Panc1 (cell line): ENCODE results near the gene CEP128. TPM values are rescaled to one million over a fixed set of nuclear protein-coding genes. Genes with fewer than 3 reads are reported as not detected.

ENCODE experiments used
- ATAC-seq: fragments of 200-7000 bp; cut with Tn5 transposase; 2 replicates; pipeline ENCODE4 v1.9.1; 2020; ENCODE audit warnings: mild to moderate bottlenecking, moderate library complexity
- BruUV-seq: library from RNA; stranded (reverse); fragments of 400-500 nt; replicated peaks from 2 replicates; lab custom pipeline; 2021; lab: Mats Ljungman, UMichigan
- CTCF ChIA-PET: fragments of 300-600 bp; sonication (Branson Sonifier 250); formaldehyde crosslinking; loops from one replicate; lab custom pipeline; 2022; ENCODE audit warnings: antibody characterized with exemption; lab: Charles Lee
- POLR2A ChIA-PET: fragments of 300-600 bp; sonication (Branson Sonifier 250); formaldehyde crosslinking; loops from one replicate; lab custom pipeline; 2022; ENCODE audit warnings: antibody characterized with exemption; lab: Charles Lee
- DNase-seq: peaks from one replicate; pipeline ENCODE4 v3.0.0-alpha.2; 2010; ENCODE audit warnings: low read depth, low spot score
- H3K27ac ChIP-seq: 2 replicates; pipeline ENCODE4 v1.5.1; 2011; ENCODE audit warnings: mild to moderate bottlenecking, low read length, inconsistent platforms
- H3K27me3 ChIP-seq: fragments of 200-500 bp; sonication (Bioruptor generic); 2 replicates; pipeline ENCODE4 v1.6.0; 2014; ENCODE audit warnings: low read length, inconsistent platforms; ENCODE audit not compliant: control insufficient read depth, insufficient read depth
- H3K36me3 ChIP-seq: fragments of 200-500 bp; sonication (Bioruptor generic); 2 replicates; pipeline ENCODE4 v1.5.1; 2014; ENCODE audit warnings: inconsistent platforms, mild to moderate bottlenecking, low read length, moderate library complexity; ENCODE audit not compliant: control insufficient read depth, insufficient read depth
- H3K4me1 ChIP-seq: 2 replicates; pipeline ENCODE4 v1.5.1; 2011; ENCODE audit warnings: inconsistent platforms, mild to moderate bottlenecking, low read length, moderate library complexity; ENCODE audit not compliant: control insufficient read depth, insufficient read depth
- H3K4me3 ChIP-seq, 2 experiments: 2 replicates each; pipeline ENCODE4 v1.5.1; 2011 to 2012; ENCODE audit warnings: low read depth in 2 of 2, low read length in 2 of 2, mild to moderate bottlenecking in 2 of 2, inconsistent platforms in 1 of 2, moderate library complexity in 1 of 2
- H3K9me3 ChIP-seq: fragments of 200-500 bp; sonication (Bioruptor generic); 2 replicates; pipeline ENCODE4 v1.5.1; 2014; ENCODE audit warnings: low read depth, mild to moderate bottlenecking, inconsistent platforms, low read length, moderate library complexity; ENCODE audit not compliant: control insufficient read depth, insufficient read depth
- CTCF ChIP-seq: fragments of 450-650 bp; IDR thresholded peaks from 2 replicates; pipeline ENCODE4 v1.5.1; 2017; ENCODE audit warnings: mild to moderate bottlenecking
- POLR2AphosphoS5 ChIP-seq: IDR thresholded peaks from 2 replicates; pipeline ENCODE4 v1.6.1; 2012; ENCODE audit warnings: mild to moderate bottlenecking, low read depth, low read length, moderate library complexity
- SIN3A ChIP-seq: IDR thresholded peaks from 2 replicates; pipeline ENCODE4 v1.6.1; 2012; ENCODE audit warnings: low read depth, mild to moderate bottlenecking, low read length, moderate library complexity, borderline replicate concordance; ENCODE audit not compliant: insufficient read depth
- TCF7L2 ChIP-seq: IDR thresholded peaks from 2 replicates; pipeline ENCODE4 v1.6.1; 2011; ENCODE audit warnings: mild to moderate bottlenecking, low read depth, low read length, inconsistent platforms
- in situ Hi-C: cut with HindIII; loops from 2 replicates; pipeline ENCODE4 v1.10.0; 2016; ENCODE audit warnings: low sequenced_read_pairs, low pct_unique_long_range_greater_than_20kb
- intact Hi-C: fragments of 100-400 bp; cut with micrococcal nuclease; formaldehyde crosslinking; loops from one replicate; pipeline ENCODE4 v1.10.0; 2022; ENCODE audit not compliant: unreplicated experiment
- total RNA-seq: library from RNA; stranded (reverse); gene quantifications from one replicate; pipeline ENCODE4 v1.2.1, GENCODE V29; 2021; ENCODE audit not compliant: unreplicated experiment
- TF ChIP-seq, protein P1 (sequence below), 2 experiments: IDR thresholded peaks; 2 replicates each; pipeline ENCODE4 v1.6.1; 2011 to 2012; ENCODE audit warnings: low read depth in 2 of 2, control low read depth in 1 of 2, low read length in 1 of 2, mild to moderate bottlenecking in 1 of 2, moderate library complexity in 1 of 2; ENCODE audit not compliant: insufficient read depth in 1 of 2

CEP128 gene
- total RNA-seq, 1 experiment from 2014 or later, result 9.3 TPM

DNA sequence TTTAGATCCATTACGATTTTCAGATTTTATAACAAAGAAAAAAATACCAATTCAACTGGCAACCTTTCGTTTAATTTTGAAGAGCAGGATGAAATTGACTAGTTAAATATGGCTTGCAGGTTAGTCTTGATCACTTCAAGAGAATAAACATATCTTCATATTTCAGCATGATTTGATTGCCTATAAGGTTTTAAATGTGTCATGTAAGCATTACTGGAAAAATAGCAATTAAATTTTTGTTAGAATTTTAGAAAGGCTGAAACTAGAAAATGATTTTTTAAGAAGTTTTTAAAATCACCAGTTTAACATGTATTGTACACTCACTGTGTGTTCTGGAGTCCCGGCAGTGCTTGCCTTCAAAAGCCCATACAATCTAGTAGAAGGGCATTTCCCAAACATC lies 420.1 kb downstream of the CEP128 start:
- H3K4me1 ChIP-seq, result no peaks in the 10 kb centered on the region
- ATAC-seq (no peak), DNase-seq (no peak)
- BruUV-seq, result no TSS peak
- H3K27ac ChIP-seq, result no peak overlapping the region
- H3K9me3 ChIP-seq, result no peaks in the 10 kb centered on the region
- H3K4me3 ChIP-seq, result no peak overlapping the region
- TF ChIP-seq SIN3A (no peak), TCF7L2 (no peak), POLR2AphosphoS5 (no peak), CTCF (no peak)
- TF ChIP-seq, protein P1, sequence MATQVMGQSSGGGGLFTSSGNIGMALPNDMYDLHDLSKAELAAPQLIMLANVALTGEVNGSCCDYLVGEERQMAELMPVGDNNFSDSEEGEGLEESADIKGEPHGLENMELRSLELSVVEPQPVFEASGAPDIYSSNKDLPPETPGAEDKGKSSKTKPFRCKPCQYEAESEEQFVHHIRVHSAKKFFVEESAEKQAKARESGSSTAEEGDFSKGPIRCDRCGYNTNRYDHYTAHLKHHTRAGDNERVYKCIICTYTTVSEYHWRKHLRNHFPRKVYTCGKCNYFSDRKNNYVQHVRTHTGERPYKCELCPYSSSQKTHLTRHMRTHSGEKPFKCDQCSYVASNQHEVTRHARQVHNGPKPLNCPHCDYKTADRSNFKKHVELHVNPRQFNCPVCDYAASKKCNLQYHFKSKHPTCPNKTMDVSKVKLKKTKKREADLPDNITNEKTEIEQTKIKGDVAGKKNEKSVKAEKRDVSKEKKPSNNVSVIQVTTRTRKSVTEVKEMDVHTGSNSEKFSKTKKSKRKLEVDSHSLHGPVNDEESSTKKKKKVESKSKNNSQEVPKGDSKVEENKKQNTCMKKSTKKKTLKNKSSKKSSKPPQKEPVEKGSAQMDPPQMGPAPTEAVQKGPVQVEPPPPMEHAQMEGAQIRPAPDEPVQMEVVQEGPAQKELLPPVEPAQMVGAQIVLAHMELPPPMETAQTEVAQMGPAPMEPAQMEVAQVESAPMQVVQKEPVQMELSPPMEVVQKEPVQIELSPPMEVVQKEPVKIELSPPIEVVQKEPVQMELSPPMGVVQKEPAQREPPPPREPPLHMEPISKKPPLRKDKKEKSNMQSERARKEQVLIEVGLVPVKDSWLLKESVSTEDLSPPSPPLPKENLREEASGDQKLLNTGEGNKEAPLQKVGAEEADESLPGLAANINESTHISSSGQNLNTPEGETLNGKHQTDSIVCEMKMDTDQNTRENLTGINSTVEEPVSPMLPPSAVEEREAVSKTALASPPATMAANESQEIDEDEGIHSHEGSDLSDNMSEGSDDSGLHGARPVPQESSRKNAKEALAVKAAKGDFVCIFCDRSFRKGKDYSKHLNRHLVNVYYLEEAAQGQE (IDR thresholded peaks at IDR 0.05; ENCODE audit: insufficient read depth in 1 of 2, low read depth in 2 of 2, low read length in 1 of 2), result no peak
- H3K36me3 ChIP-seq, result no peaks in the 10 kb centered on the region; the same call in 1 of the 2 replicates
- intact Hi-C loops (no loop called here), in situ Hi-C loops (no loop called here)
- ChIA-PET CTCF (no interaction called here), POLR2A (no interaction called here)
- H3K27me3 ChIP-seq, result no peaks in the 10 kb centered on the region

DNA sequence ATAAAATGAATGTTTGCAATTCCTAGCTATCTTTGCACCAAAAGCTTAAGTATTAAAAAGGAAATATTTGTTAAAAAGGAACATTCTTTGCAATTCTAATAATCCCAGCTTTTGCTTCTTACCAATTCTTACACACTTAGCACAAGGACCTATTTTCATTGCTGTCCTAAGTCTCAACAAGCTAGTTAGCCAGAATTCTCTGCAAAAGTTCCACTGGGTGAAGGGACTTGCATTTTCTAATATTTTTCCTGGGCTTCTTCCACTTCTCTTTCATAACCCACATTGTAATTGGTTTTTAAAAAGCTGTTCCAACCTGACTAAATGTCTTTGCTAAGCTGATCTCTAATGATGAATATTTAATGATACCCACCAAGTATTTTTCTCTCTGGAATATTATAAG lies 422.5 kb downstream of the CEP128 start:
- Histone ChIP-seq H3K36me3 (no peaks in the 10 kb centered on the region), H3K9me3 (no peaks in the 10 kb centered on the region), H3K4me1 (no peaks in the 10 kb centered on the region), H3K4me3 (no peak overlapping the region), H3K27ac (no peak overlapping the region), H3K27me3 (no peaks in the 10 kb centered on the region)
- intact Hi-C loops, result no loop called here
- ChIA-PET POLR2A (no interaction called here), CTCF (no interaction called here)
- TF ChIP-seq SIN3A, result no peak
- TF ChIP-seq POLR2AphosphoS5, result no peak
- TF ChIP-seq, protein P1 (IDR thresholded peaks at IDR 0.05; ENCODE audit: insufficient read depth in 1 of 2, low read depth in 2 of 2, low read length in 1 of 2), result no peak
- no peak for TF ChIP-seq TCF7L2
- TF ChIP-seq CTCF, result no peak
- no TSS peak for BruUV-seq
- in situ Hi-C loops, result no loop called here
- ATAC-seq (no peak), DNase-seq (no peak)
